ENCODE results near the gene CHGA. TPM values are rescaled to one million over a fixed set of nuclear protein-coding genes. Genes with fewer than 3 reads are reported as not detected.
A peak's percentile ranks its signal among the peaks of the same experiment; 100 is the strongest.

CHGA gene
- total and polyA plus RNA-seq, 10 of the 15 experiments (the other 5 are each of a cell fraction or from before 2014, with no cell fraction given) = 0.11 to 0.23 TPM; not detected in 8

DNA sequence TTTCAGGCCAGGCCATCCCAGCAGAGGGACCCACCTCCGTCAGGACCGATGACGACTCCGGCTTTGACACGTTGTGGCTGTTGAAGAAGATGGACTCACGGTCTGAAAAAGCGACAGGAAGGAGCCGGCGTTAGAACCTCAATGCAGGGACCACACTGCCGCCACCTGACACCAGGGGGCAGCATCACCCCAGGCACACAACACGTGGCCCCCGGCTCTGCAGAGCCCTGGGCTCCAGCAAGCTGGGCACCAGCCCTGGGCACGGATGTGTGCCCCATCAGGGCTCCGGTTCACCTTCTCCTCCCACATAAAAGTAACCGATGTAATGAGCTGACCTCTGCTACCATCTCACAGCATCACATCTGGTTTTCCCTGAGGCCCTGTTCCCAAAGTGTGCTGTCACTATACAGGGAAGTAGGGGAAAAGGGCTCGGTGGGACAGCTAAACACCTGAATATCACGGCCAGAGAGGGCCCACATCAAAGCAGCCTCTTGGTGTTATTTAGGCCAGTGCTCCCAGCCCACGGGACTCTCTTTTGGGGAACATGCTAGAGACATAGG, 29.0 kb downstream of the CHGA start:
- Histone ChIP-seq H3K9me3 (replicated peaks; ENCODE audit: control insufficient read depth, insufficient read depth, low read length) (no peaks in the 10 kb centered on the region), H3K36me3 (ENCODE audit: control insufficient read depth in 2 of 2, insufficient read depth in 2 of 2, low read length in 1 of 2) (peaks cover 7 to 32% of the 10 kb centered on the region in 2 experiments; a peak in 3 of 4 replicates), H3K79me2 (ENCODE audit: control insufficient read depth, insufficient read depth, low read length) (no peaks in the 10 kb centered on the region), H3K4me2 (ENCODE audit: control insufficient read depth, insufficient read depth) (no peak overlapping the region), H3K27ac (ENCODE audit: control insufficient read depth, insufficient read depth) (no peak overlapping the region), H3K9ac (ENCODE audit: control insufficient read depth, insufficient read depth, low read length) (no peak overlapping the region), H3K27me3 (replicated peaks in 1 of 2; ENCODE audit: control insufficient read depth in 2 of 2, insufficient read depth in 2 of 2, low read length in 1 of 2) (no peaks in the 10 kb centered on the region), H2AFZ (ENCODE audit: control insufficient read depth, low read depth, low read length) (no peak overlapping the region; the same call in 1 of the 2 replicates), H3K4me3 (no peak overlapping the region), H3K4me1 (ENCODE audit: control insufficient read depth, insufficient read depth, low read length) (no peaks in the 10 kb centered on the region; the same call in 1 of the 2 replicates), H4K20me1 (ENCODE audit: control insufficient read depth, insufficient read depth) (no peaks in the 10 kb centered on the region)
- 13% methylated on average over 18 of the region's 18 CpGs for WGBS (ENCODE audit: insufficient coverage, insufficient replicate concordance, low lambda C conversion rate, missing lambda C conversion rate)
- ChIA-PET CTCF (interaction anchor here (0.6 to 5.5 kb wide), 25 partner anchors 14 to 667 kb away, joined by 3 to 47 read pairs (median 4); partner anchors contain the start of genes GON7 and UBR7), SMC1A (ENCODE audit: uncharacterized antibody, unreplicated experiment) (interaction anchor here (0.7 to 3.5 kb wide), 14 partner anchors 13 to 211 kb away, joined by 3 to 18 read pairs (median 4); no protein-coding TSS in a partner anchor), POLR2A (no interaction called here), RAD21 (ENCODE audit: unreplicated experiment) (interaction anchor here (0.7 to 2.0 kb wide), 10 partner anchors 82 to 265 kb away, joined by 3 to 26 read pairs (median 4); no protein-coding TSS in a partner anchor)
- FAIRE-seq (peak; percentile 91), DNase-seq (ENCODE audit: low read depth, low spot score) (peak; percentile 37), ATAC-seq (peak; percentile 100)
- BruUV-seq (replicated peaks) = no TSS peak
- in situ Hi-C loops (cut with MboI) = loop anchor here (5.0 kb wide), 1 partner anchor 185 kb away; no protein-coding TSS in a partner anchor
- intact Hi-C loops (cut with micrococcal nuclease; ENCODE audit: unreplicated experiment) = loop anchor here (1.0 to 5.0 kb wide), 5 partner anchors 161 to 265 kb away; no protein-coding TSS in a partner anchor
- no peak for TF ChIP-seq STAT3 (IDR thresholded peaks at IDR 0.05; ENCODE audit: low read depth, low read length)
- TF ChIP-seq ZZZ3 (IDR thresholded peaks at IDR 0.05; ENCODE audit: control insufficient read depth, insufficient read length, low read depth) = no peak
- TF ChIP-seq POLR2A (IDR thresholded peaks at IDR 0.05; ENCODE audit: low read depth, low read length) = no peak
- no peak for TF ChIP-seq TCF12 (IDR thresholded peaks at IDR 0.05; ENCODE audit: low read depth, low read length)
- TF ChIP-seq, protein P1, sequence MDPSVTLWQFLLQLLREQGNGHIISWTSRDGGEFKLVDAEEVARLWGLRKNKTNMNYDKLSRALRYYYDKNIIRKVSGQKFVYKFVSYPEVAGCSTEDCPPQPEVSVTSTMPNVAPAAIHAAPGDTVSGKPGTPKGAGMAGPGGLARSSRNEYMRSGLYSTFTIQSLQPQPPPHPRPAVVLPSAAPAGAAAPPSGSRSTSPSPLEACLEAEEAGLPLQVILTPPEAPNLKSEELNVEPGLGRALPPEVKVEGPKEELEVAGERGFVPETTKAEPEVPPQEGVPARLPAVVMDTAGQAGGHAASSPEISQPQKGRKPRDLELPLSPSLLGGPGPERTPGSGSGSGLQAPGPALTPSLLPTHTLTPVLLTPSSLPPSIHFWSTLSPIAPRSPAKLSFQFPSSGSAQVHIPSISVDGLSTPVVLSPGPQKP (IDR thresholded peaks at IDR 0.05; ENCODE audit: low read depth, low read length) = no peak
- TF ChIP-seq TARDBP (IDR thresholded peaks at IDR 0.05; ENCODE audit: borderline replicate concordance) = no peak
- peak; percentile 48; the same call in 1 of the 2 replicates for TF ChIP-seq YY1 (IDR thresholded peaks at IDR 0.05; ENCODE audit: low read depth, low read length)
- TF ChIP-seq SREBF1 (IDR thresholded peaks at IDR 0.05; ENCODE audit: low read length) = no peak
- TF ChIP-seq DPF2 (IDR thresholded peaks at IDR 0.05) = no peak
- TF ChIP-seq ZBED1 (IDR thresholded peaks at IDR 0.05; ENCODE audit: borderline replicate concordance) = no peak
- no peak for TF ChIP-seq RFX5 (IDR thresholded peaks at IDR 0.05; ENCODE audit: low read depth, low read length)
- TF ChIP-seq YBX1 (IDR thresholded peaks at IDR 0.05) = no peak
- TF ChIP-seq, protein P2, sequence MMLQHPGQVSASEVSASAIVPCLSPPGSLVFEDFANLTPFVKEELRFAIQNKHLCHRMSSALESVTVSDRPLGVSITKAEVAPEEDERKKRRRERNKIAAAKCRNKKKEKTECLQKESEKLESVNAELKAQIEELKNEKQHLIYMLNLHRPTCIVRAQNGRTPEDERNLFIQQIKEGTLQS (IDR thresholded peaks at IDR 0.05; ENCODE audit: borderline replicate concordance, extremely low read depth, low read depth, low read length) = 0 out of 2 replicates have a peak, but pooled peaks have one; percentile 26
- TF ChIP-seq IKZF2 (IDR thresholded peaks at IDR 0.05) = no peak
- TF ChIP-seq CBX3 (IDR thresholded peaks at IDR 0.05; ENCODE audit: borderline replicate concordance, low read depth) = no peak
- no peak for TF ChIP-seq BACH1 (IDR thresholded peaks at IDR 0.05; ENCODE audit: borderline replicate concordance)
- TF ChIP-seq, protein P3, sequence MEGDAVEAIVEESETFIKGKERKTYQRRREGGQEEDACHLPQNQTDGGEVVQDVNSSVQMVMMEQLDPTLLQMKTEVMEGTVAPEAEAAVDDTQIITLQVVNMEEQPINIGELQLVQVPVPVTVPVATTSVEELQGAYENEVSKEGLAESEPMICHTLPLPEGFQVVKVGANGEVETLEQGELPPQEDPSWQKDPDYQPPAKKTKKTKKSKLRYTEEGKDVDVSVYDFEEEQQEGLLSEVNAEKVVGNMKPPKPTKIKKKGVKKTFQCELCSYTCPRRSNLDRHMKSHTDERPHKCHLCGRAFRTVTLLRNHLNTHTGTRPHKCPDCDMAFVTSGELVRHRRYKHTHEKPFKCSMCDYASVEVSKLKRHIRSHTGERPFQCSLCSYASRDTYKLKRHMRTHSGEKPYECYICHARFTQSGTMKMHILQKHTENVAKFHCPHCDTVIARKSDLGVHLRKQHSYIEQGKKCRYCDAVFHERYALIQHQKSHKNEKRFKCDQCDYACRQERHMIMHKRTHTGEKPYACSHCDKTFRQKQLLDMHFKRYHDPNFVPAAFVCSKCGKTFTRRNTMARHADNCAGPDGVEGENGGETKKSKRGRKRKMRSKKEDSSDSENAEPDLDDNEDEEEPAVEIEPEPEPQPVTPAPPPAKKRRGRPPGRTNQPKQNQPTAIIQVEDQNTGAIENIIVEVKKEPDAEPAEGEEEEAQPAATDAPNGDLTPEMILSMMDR (IDR thresholded peaks at IDR 0.05 in 2 of 3, conservative IDR thresholded peaks at IDR 0.05 in 1 of 3; ENCODE audit: control insufficient read depth in 2 of 3, extremely low read depth in 1 of 3, insufficient read depth in 1 of 3, low read depth in 3 of 3, low read length in 3 of 3) = peak; percentile 86 to 97 (median 95); a peak in 5 of 6 replicates
- TF ChIP-seq SIN3A (IDR thresholded peaks at IDR 0.05; ENCODE audit: low read depth, low read length) = no peak

Data from GM12878 (cell line).